H1 (cell line): Measurements from ENCODE around the gene ALKBH3.

Experiments
- CTCF ChIP-seq, 3 experiments: IDR thresholded peaks; 1 replicate in 2 of 3; 2 replicates in 1 of 3; pipeline versions ENCODE4 v1.5.1 to v1.6.1; 2011; ENCODE audit warnings: low read length in 3 of 3, mild to moderate bottlenecking in 3 of 3, inconsistent platforms in 2 of 3, low read depth in 1 of 3, moderate library complexity in 1 of 3; ENCODE audit not compliant: insufficient read depth in 1 of 3; ENCODE audit errors: control extremely low read depth in 1 of 3
- EP300 ChIP-seq, 2 experiments: IDR thresholded peaks; 1 replicate in 1 of 2; 2 replicates in 1 of 2; pipeline ENCODE4 v1.6.1; 2011 to 2012; ENCODE audit warnings: low read depth in 2 of 2, low read length in 2 of 2, mild to moderate bottlenecking in 2 of 2, borderline replicate concordance in 1 of 2, inconsistent platforms in 1 of 2, moderate library complexity in 1 of 2
- HDAC2 ChIP-seq, 2 experiments: fragments of 300-600 bp in 1 of 2; sonication (generic) in 1 of 2; IDR thresholded peaks; 2 replicates each; pipeline ENCODE4 v1.6.1; 2011 to 2012; ENCODE audit warnings: low read depth in 2 of 2, low read length in 2 of 2, mild to moderate bottlenecking in 2 of 2, moderate library complexity in 2 of 2, borderline replicate concordance in 1 of 2, inconsistent platforms in 1 of 2
- KDM1A ChIP-seq: fragments of 200-600, 300-600 bp; sonication (generic); IDR thresholded peaks from 2 replicates; pipeline ENCODE4 v1.7.1; 2016; ENCODE audit warnings: mild to moderate bottlenecking, low read length, borderline replicate concordance
- MAFK ChIP-seq: IDR thresholded peaks from 2 replicates; pipeline ENCODE4 v1.6.1; 2012; ENCODE audit warnings: low read depth, mild to moderate bottlenecking, improper control_type of control experiment, low read length
- POLR2A ChIP-seq, 2 experiments: IDR thresholded peaks; 1 replicate in 1 of 2; 2 replicates in 1 of 2; pipeline ENCODE4 v1.6.1; 2011; ENCODE audit warnings: low read depth in 2 of 2, low read length in 2 of 2, mild to moderate bottlenecking in 2 of 2; ENCODE audit errors: control extremely low read depth in 1 of 2
- POLR2AphosphoS5 ChIP-seq: IDR thresholded peaks from 2 replicates; pipeline ENCODE4 v1.6.1; 2011; ENCODE audit warnings: low read depth, low read length
- SAP30 ChIP-seq: fragments of 300-600 bp; sonication (generic); IDR thresholded peaks from 2 replicates; pipeline ENCODE4 v1.7.1; 2012; ENCODE audit warnings: low read length, moderate library complexity, mild to moderate bottlenecking, inconsistent platforms; ENCODE audit not compliant: insufficient read depth, insufficient replicate concordance
- SP4 ChIP-seq: IDR thresholded peaks from 2 replicates; pipeline ENCODE4 v1.6.1; 2012; ENCODE audit warnings: low read length, inconsistent platforms
- SRF ChIP-seq: IDR thresholded peaks from 2 replicates; pipeline ENCODE4 v1.6.1; 2011; ENCODE audit warnings: mild to moderate bottlenecking, low read depth, low read length, moderate library complexity
- USF2 ChIP-seq: IDR thresholded peaks from 2 replicates; pipeline ENCODE4 v1.6.1; 2011; ENCODE audit warnings: low read length, improper control_type of control experiment

GRCh38 chr11:43952401-43953342, 72.0 kb downstream of the ALKBH3 start:
- TF ChIP-seq POLR2A (IDR thresholded peaks at IDR 0.05; ENCODE audit: control extremely low read depth in 1 of 2, low read depth in 2 of 2, low read length in 2 of 2): no peak
- TF ChIP-seq HDAC2 (IDR thresholded peaks at IDR 0.05; ENCODE audit: borderline replicate concordance in 1 of 2, low read depth in 2 of 2, low read length in 2 of 2): no peak
- TF ChIP-seq CTCF (IDR thresholded peaks at IDR 0.05; ENCODE audit: control extremely low read depth in 1 of 3, insufficient read depth in 1 of 3, low read depth in 1 of 3, low read length in 3 of 3): no peak
- TF ChIP-seq EP300 (IDR thresholded peaks at IDR 0.05; ENCODE audit: borderline replicate concordance in 1 of 2, low read depth in 2 of 2, low read length in 2 of 2): no peak
- TF ChIP-seq KDM1A: no peak
- no peak for TF ChIP-seq SP4
- no peak for TF ChIP-seq MAFK
- no peak for TF ChIP-seq POLR2AphosphoS5
- TF ChIP-seq USF2: no peak
- no peak for TF ChIP-seq SRF
- TF ChIP-seq SAP30: no peak
